ENCODE results near the gene TSGA10. TPM values are rescaled to one million over a fixed set of nuclear protein-coding genes. Genes with fewer than 3 reads are reported as not detected.

TSGA10 gene
- polyA plus RNA-seq, 3 donors = 0.32 to 2.2 (median 0.79) TPM

DNA sequence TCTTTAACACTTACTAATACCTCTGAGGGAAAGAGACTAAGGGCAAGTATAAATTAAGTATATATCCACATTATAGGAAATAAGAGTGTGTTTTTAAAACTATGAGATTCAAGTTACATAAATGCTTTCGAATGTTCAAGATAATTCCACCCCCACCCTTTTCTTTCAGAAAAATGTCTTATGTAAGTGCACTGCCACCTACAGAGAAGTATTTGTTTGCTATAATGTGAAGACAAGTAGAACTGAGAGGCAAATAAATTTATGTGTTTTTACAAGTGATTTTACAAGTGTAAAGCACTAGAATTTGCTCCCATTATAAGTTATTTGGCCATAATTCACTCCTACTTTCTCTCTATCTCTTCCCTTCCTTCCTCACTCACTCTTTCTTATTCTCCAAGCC, 118.8 kb downstream of the TSGA10 start:
- H3K9me3 ChIP-seq (replicated peaks in 1 of 2; ENCODE audit: control insufficient read depth in 1 of 2, insufficient read depth in 1 of 2, low read length in 2 of 2) = peaks cover 0 to under 1% of the 10 kb centered on the region in 2 donors
- no peak overlapping the region for H3K4me3 Mint-ChIP-seq
- intact Hi-C loops (cut with micrococcal nuclease) = no loop called here
- H3K9ac ChIP-seq (ENCODE audit: insufficient read depth, low read length, poor library complexity, severe bottlenecking) = no peak overlapping the region
- no peaks in the 10 kb centered on the region for H3K27me3 ChIP-seq (ENCODE audit: control insufficient read depth in 2 of 2, insufficient read depth in 2 of 2, low read length in 2 of 2)
- DNase-seq = no peak
- no peak overlapping the region for H3K27ac Mint-ChIP-seq
- H2AFZ ChIP-seq (ENCODE audit: insufficient read depth, low read depth, low read length, poor library complexity, severe bottlenecking) = no peak overlapping the region
- H3K27ac ChIP-seq (ENCODE audit: low read depth in 1 of 2, low read length in 2 of 2) = no peak overlapping the region
- no CpG with 5 or more reads among the region's 1 CpG for WGBS (ENCODE audit: insufficient coverage)
- no peaks in the 10 kb centered on the region for H3K36me3 Mint-ChIP-seq
- H3K4me2 ChIP-seq (replicated peaks; ENCODE audit: extremely low read depth, low read length, poor library complexity, severe bottlenecking) = no peak overlapping the region
- no peaks in the 10 kb centered on the region for H3K4me1 Mint-ChIP-seq
- H3K79me2 ChIP-seq (ENCODE audit: insufficient read depth, low read length) = no peaks in the 10 kb centered on the region
- H3K9me3 Mint-ChIP-seq = peaks cover 0 to 10% (median 2%) of the 10 kb centered on the region in 7 donors
- peaks cover 0 to 2% (median 1%) of the 10 kb centered on the region in 3 donors for H3K27me3 Mint-ChIP-seq (ENCODE audit: low read depth in 3 of 3)
- no peaks in the 10 kb centered on the region for H3K36me3 ChIP-seq (replicated peaks in 1 of 2; ENCODE audit: control insufficient read depth in 1 of 2, insufficient read depth in 2 of 2, low read length in 2 of 2)
- no peak for TF ChIP-seq CTCF (IDR thresholded peaks at IDR 0.05)
- H4K20me1 ChIP-seq (ENCODE audit: insufficient read depth, low read length) = no peaks in the 10 kb centered on the region
- no peak overlapping the region for H3K4me3 ChIP-seq (replicated peaks in 1 of 3; ENCODE audit: low read depth in 2 of 3, low read length in 3 of 3)
- no peaks in the 10 kb centered on the region for H3K4me1 ChIP-seq (ENCODE audit: control insufficient read depth in 1 of 2, insufficient read depth in 2 of 2, low read length in 2 of 2)

DNA sequence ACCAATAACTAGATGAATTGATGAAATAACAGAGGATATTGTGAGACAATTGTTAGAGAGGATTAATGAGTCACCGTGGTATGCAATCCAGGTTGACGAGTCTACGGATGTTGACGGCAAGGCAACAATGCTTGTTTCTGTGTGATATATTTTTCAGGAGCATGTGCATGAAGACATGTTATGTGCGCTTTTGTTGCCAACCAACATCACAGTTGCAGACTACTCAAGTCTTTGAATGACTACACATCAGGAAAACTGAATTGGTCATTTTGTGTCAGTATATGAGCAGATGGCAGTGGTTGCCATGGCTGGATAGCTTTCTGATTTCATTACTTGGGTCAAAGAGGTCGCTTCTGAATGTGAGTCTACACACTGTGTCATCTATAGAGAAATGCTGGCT, 122.0 kb downstream of the TSGA10 start:
- no peak overlapping the region for H3K4me3 Mint-ChIP-seq
- no peak for TF ChIP-seq CTCF (IDR thresholded peaks at IDR 0.05)
- H3K4me2 ChIP-seq (replicated peaks; ENCODE audit: extremely low read depth, low read length, poor library complexity, severe bottlenecking) = no peak overlapping the region
- H3K4me3 ChIP-seq (replicated peaks in 1 of 3; ENCODE audit: low read depth in 2 of 3, low read length in 3 of 3) = no peak overlapping the region
- H3K4me1 Mint-ChIP-seq = no peaks in the 10 kb centered on the region
- no peak overlapping the region for H3K27ac Mint-ChIP-seq
- H3K36me3 Mint-ChIP-seq = no peaks in the 10 kb centered on the region
- H2AFZ ChIP-seq (ENCODE audit: insufficient read depth, low read depth, low read length, poor library complexity, severe bottlenecking) = no peak overlapping the region
- H3K9ac ChIP-seq (ENCODE audit: insufficient read depth, low read length, poor library complexity, severe bottlenecking) = no peak overlapping the region
- H4K20me1 ChIP-seq (ENCODE audit: insufficient read depth, low read length) = no peaks in the 10 kb centered on the region
- no peaks in the 10 kb centered on the region for H3K79me2 ChIP-seq (ENCODE audit: insufficient read depth, low read length)
- WGBS (ENCODE audit: insufficient coverage) = 96% methylated on average over 4 of the region's 6 CpGs
- no peaks in the 10 kb centered on the region for H3K36me3 ChIP-seq (replicated peaks in 1 of 2; ENCODE audit: control insufficient read depth in 1 of 2, insufficient read depth in 2 of 2, low read length in 2 of 2)
- H3K27me3 ChIP-seq (ENCODE audit: control insufficient read depth in 2 of 2, insufficient read depth in 2 of 2, low read length in 2 of 2) = no peaks in the 10 kb centered on the region
- peaks cover 0 to 4% (median 0%) of the 10 kb centered on the region in 7 donors for H3K9me3 Mint-ChIP-seq
- intact Hi-C loops (cut with micrococcal nuclease) = no loop called here
- H3K27me3 Mint-ChIP-seq (ENCODE audit: low read depth in 3 of 3) = peaks cover 0 to 3% (median 2%) of the 10 kb centered on the region in 3 donors
- DNase-seq = no peak
- no peak overlapping the region for H3K27ac ChIP-seq (ENCODE audit: low read depth in 1 of 2, low read length in 2 of 2)
- H3K4me1 ChIP-seq (ENCODE audit: control insufficient read depth in 1 of 2, insufficient read depth in 2 of 2, low read length in 2 of 2) = no peaks in the 10 kb centered on the region
- no peaks in the 10 kb centered on the region for H3K9me3 ChIP-seq (replicated peaks in 1 of 2; ENCODE audit: control insufficient read depth in 1 of 2, insufficient read depth in 1 of 2, low read length in 2 of 2)

All from CD14-positive monocyte (primary cell).